IMR-90 (cell line): ENCODE data around the gene CEP152. TPM values are rescaled to one million over a fixed set of nuclear protein-coding genes. Genes with fewer than 3 reads are reported as not detected.

Source experiments
- ATAC-seq: fragments of 200-7000 bp; cut with Tn5 transposase; 2 replicates; pipeline ENCODE4 v1.9.1; 2020; ENCODE audit warnings: low read depth, mild to moderate bottlenecking, moderate library complexity
- BruUV-seq: library from RNA; stranded (reverse); fragments of 400-500 nt; replicated peaks from 2 replicates; lab custom pipeline; 2021; lab: Mats Ljungman, UMichigan
- CTCF ChIA-PET: fragments of 300-600 bp; formaldehyde crosslinking; extraction: SDS; loops from one replicate; lab custom pipeline; 2021; ENCODE audit warnings: antibody characterized with exemption; lab: Yijun Ruan, JAX
- POLR2A ChIA-PET: fragments of 300-600 bp; sonication (Branson Sonifier 250); formaldehyde crosslinking; loops from one replicate; lab custom pipeline; 2022; ENCODE audit warnings: antibody characterized with exemption; ENCODE audit not compliant: unreplicated experiment; lab: Charles Lee
- DNase-seq: peaks from one replicate; pipeline ENCODE4 v3.0.0; 2013
- H2AFZ ChIP-seq: replicated peaks from 2 replicates; pipeline ENCODE3; 2013; ENCODE audit warnings: low read length, mild to moderate bottlenecking; ENCODE audit not compliant: poor library complexity
- H2AK5ac ChIP-seq: 2 replicates; pipeline ENCODE4 v1.6.1; 2013; ENCODE audit warnings: low read depth, low read length, inconsistent platforms
- H2AK9ac ChIP-seq: replicated peaks from 2 replicates; pipeline ENCODE3; 2013; ENCODE audit warnings: mild to moderate bottlenecking, low read depth, low read length, moderate library complexity; ENCODE audit not compliant: poor library complexity
- H2BK120ac ChIP-seq: 2 replicates; pipeline ENCODE4 v1.6.1; 2013; ENCODE audit warnings: low read depth, low read length, inconsistent platforms
- H2BK15ac ChIP-seq: 3 replicates; pipeline ENCODE4 v1.6.1; 2013; ENCODE audit warnings: low read depth, low read length, inconsistent platforms
- H2BK20ac ChIP-seq: 2 replicates; pipeline ENCODE4 v1.6.1; 2013; ENCODE audit warnings: low read depth, mild to moderate bottlenecking, inconsistent platforms, low read length, moderate library complexity
- H2BK5ac ChIP-seq: 2 replicates; pipeline ENCODE4 v1.6.1; 2013; ENCODE audit warnings: mild to moderate bottlenecking, low read depth, low read length, inconsistent platforms; ENCODE audit not compliant: poor library complexity, severe bottlenecking
- H3K14ac ChIP-seq: replicated peaks from 2 replicates; pipeline ENCODE4 v1.6.1; 2013; ENCODE audit warnings: low read depth, low read length, inconsistent platforms
- H3K18ac ChIP-seq: 2 replicates; pipeline ENCODE4 v1.6.1; 2013; ENCODE audit warnings: low read depth, low read length, control low read depth
- H3K23ac ChIP-seq: 2 replicates; pipeline ENCODE4 v1.6.1; 2013; ENCODE audit warnings: low read depth, low read length, inconsistent platforms
- H3K27ac ChIP-seq: 2 replicates; pipeline ENCODE4 v1.5.1; 2013; ENCODE audit warnings: mild to moderate bottlenecking, control low read depth, low read length; ENCODE audit not compliant: insufficient read depth
- H3K27me3 ChIP-seq: 2 replicates; pipeline ENCODE4 v1.6.1; 2013; ENCODE audit warnings: low read length; ENCODE audit not compliant: control insufficient read depth, insufficient read depth
- H3K36me3 ChIP-seq: 2 replicates; pipeline ENCODE4 v1.6.1; 2013; ENCODE audit warnings: low read length, mixed read lengths; ENCODE audit not compliant: control insufficient read depth, insufficient read depth
- H3K4ac ChIP-seq: 2 replicates; pipeline ENCODE4 v1.6.1; 2013; ENCODE audit warnings: low read depth, low read length, inconsistent platforms
- H3K4me1 ChIP-seq: 2 replicates; pipeline ENCODE4 v1.6.1; 2013; ENCODE audit warnings: low read length, mixed read lengths; ENCODE audit not compliant: control insufficient read depth, insufficient read depth
- H3K4me2 ChIP-seq: 2 replicates; pipeline ENCODE4 v1.6.1; 2013; ENCODE audit warnings: low read depth, mild to moderate bottlenecking, control low read depth, low read length, moderate library complexity
- H3K4me3 ChIP-seq: 2 replicates; pipeline ENCODE4 v1.5.1; 2013; ENCODE audit warnings: low read depth, mild to moderate bottlenecking, control low read depth, low read length, moderate library complexity; ENCODE audit not compliant: insufficient read depth
- H3K56ac ChIP-seq: 2 replicates; pipeline ENCODE4 v1.6.1; 2013; ENCODE audit warnings: low read length, inconsistent platforms; ENCODE audit not compliant: insufficient read depth; ENCODE audit errors: extremely low read depth
- H3K79me1 ChIP-seq, 2 experiments: 2 replicates each; pipeline ENCODE4 v1.6.1; 2013; ENCODE audit warnings: low read length in 2 of 2, inconsistent platforms in 1 of 2, low read depth in 1 of 2
- H3K9ac ChIP-seq: 2 replicates; pipeline ENCODE4 v1.6.1; 2013; ENCODE audit warnings: low read depth, low read length, control low read depth
- H3K9me1 ChIP-seq: 2 replicates; pipeline ENCODE4 v1.6.1; 2013; ENCODE audit warnings: low read length, inconsistent platforms; ENCODE audit not compliant: insufficient read depth
- H3K9me3 ChIP-seq: 2 replicates; pipeline ENCODE4 v1.6.1; 2013; ENCODE audit warnings: low read length; ENCODE audit not compliant: control insufficient read depth, insufficient read depth
- H4K20me1 ChIP-seq: 2 replicates; pipeline ENCODE4 v1.6.1; 2013; ENCODE audit warnings: low read length, inconsistent platforms; ENCODE audit not compliant: insufficient read depth
- H4K5ac ChIP-seq: 2 replicates; pipeline ENCODE4 v1.6.1; 2013; ENCODE audit warnings: mild to moderate bottlenecking, low read depth, low read length, control low read depth
- H4K8ac ChIP-seq, 2 experiments: 2 replicates each; pipeline ENCODE4 v1.6.1; 2013; ENCODE audit warnings: low read depth in 2 of 2, low read length in 2 of 2, control low read depth in 1 of 2, inconsistent platforms in 1 of 2
- H4K91ac ChIP-seq: 2 replicates; pipeline ENCODE4 v1.6.1; 2013; ENCODE audit warnings: low read depth, low read length, inconsistent platforms; ENCODE audit not compliant: insufficient read depth
- BHLHE40 ChIP-seq: fragments of 150-350 bp; IDR thresholded peaks from 2 replicates; pipeline ENCODE4 v1.6.1; 2016; ENCODE audit warnings: mild to moderate bottlenecking, low read depth, low read length
- CEBPB ChIP-seq: IDR thresholded peaks from 2 replicates; pipeline ENCODE4 v1.6.1; 2012; ENCODE audit warnings: low read depth, low read length, improper control_type of control experiment
- CTCF ChIP-seq: conservative IDR thresholded peaks from 2 replicates; pipeline ENCODE4 v1.5.1; 2012; ENCODE audit warnings: mild to moderate bottlenecking, low read depth, low read length, improper control_type of control experiment
- FOS ChIP-seq: fragments of 150-350 bp; IDR thresholded peaks from 2 replicates; pipeline ENCODE4 v1.6.1; 2016; ENCODE audit warnings: low read depth, low read length
- MXI1 ChIP-seq: IDR thresholded peaks from 2 replicates; pipeline ENCODE4 v1.6.1; 2012; ENCODE audit warnings: low read depth, mild to moderate bottlenecking, low read length, moderate library complexity, borderline replicate concordance
- NFE2L2 ChIP-seq: fragments of 150-350 bp; IDR thresholded peaks from 2 replicates; pipeline ENCODE4 v1.6.1; 2016; ENCODE audit warnings: low read depth, mild to moderate bottlenecking, low read length
- POLR2A ChIP-seq: IDR thresholded peaks from 2 replicates; pipeline ENCODE4 v1.6.1; 2012; ENCODE audit warnings: mild to moderate bottlenecking, low read depth, low read length
- RAD21 ChIP-seq: IDR thresholded peaks from 2 replicates; pipeline ENCODE4 v1.6.1; 2012; ENCODE audit warnings: low read length, improper control_type of control experiment
- SMC3 ChIP-seq: fragments of 150-350 bp; IDR thresholded peaks from 2 replicates; pipeline ENCODE4 v1.6.1; 2016; ENCODE audit warnings: low read depth, mild to moderate bottlenecking, antibody characterized with exemption, low read length, moderate library complexity
- USF2 ChIP-seq: fragments of 150-350 bp; IDR thresholded peaks from 2 replicates; pipeline ENCODE4 v1.6.1; 2017; ENCODE audit warnings: mild to moderate bottlenecking, antibody characterized with exemption, low read length, low read depth
- WGBS, 2 experiments: methylation state at CpG; one replicate each; pipeline versions ENCODE4 v1.1.5 to v1.1.7; 2013; ENCODE audit warnings: missing lambda C conversion rate in 2 of 2; ENCODE audit not compliant: insufficient read length in 1 of 2; ENCODE audit errors: extremely low coverage in 2 of 2; 5-methylcytosine and 5-hydroxymethylcytosine counted together
- dilution Hi-C: fragments of 300-500 bp; cut with HindIII; formaldehyde crosslinking; loops from one replicate; pipeline ENCODE4 v1.14.3; 2018; ENCODE audit warnings: low sequenced_read_pairs; ENCODE audit not compliant: unreplicated experiment
- in situ Hi-C: fragments of 300-500 bp; cut with MboI; formaldehyde crosslinking; loops from 3 replicates; pipeline ENCODE4 v1.14.3; 2019; ENCODE audit warnings: low sequenced_read_pairs, inconsistent platforms, mixed read lengths
- intact Hi-C: fragments of 100-400 bp; cut with micrococcal nuclease; formaldehyde crosslinking; loops from 2 replicates; pipeline ENCODE4 v1.10.0; 2022
- polyA plus RNA-seq, 3 experiments: library from polyadenylated mRNA; depleted of rRNA; stranded (reverse); fragments of >200 nt; gene quantifications; 2 replicates each; pipeline ENCODE4 v1.2.3, GENCODE V29; 2012; ENCODE audit warnings: low replicate concordance in 1 of 3
- total RNA-seq: library from RNA; depleted of rRNA; stranded (reverse); fragments of >200 nt; gene quantifications from 2 replicates; pipeline ENCODE4 v1.2.3, GENCODE V29; 2012
- TF ChIP-seq, protein P1 (sequence below): fragments of 150-350 bp; IDR thresholded peaks from 2 replicates; pipeline ENCODE4 v1.6.1; 2016; ENCODE audit warnings: low read depth, mild to moderate bottlenecking, low read length, moderate library complexity, borderline replicate concordance

The CEP152 gene
- total and polyA plus RNA-seq, 2 of the 4 experiments (the other 2 are of a cell fraction) = 2.1 to 7.3 TPM

DNA sequence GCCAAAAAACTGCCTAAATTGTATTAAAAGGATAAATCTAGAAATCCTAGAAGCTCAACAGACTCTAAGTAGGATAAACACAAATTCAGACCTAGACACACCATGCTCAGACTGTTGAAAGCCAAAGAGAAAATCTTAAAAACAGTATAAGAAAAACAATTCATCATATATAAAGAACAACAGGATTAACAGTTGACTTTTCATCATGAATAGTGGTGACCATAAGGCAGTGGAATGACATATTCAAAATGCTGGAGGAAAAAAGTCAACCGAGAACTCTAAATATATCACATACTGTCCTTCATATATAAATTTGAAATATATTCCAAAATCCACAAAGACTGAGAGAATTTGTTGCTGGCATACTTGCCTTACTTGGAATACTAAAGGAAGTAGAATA lies 77.3 kb downstream of the CEP152 start:
- Histone ChIP-seq H3K23ac (no peak overlapping the region), H3K4me2 (no peak overlapping the region), H2BK15ac (no peak overlapping the region), H2BK20ac (no peak overlapping the region), H4K8ac (no peak overlapping the region), H4K91ac (no peak overlapping the region), H3K4me1 (no peaks in the 10 kb centered on the region), H3K27me3 (no peaks in the 10 kb centered on the region), H3K4me3 (no peak overlapping the region), H3K79me1 (no peaks in the 10 kb centered on the region; a peak in 1 of 4 replicates), H3K9me1 (no peaks in the 10 kb centered on the region), H3K27ac (no peak overlapping the region), H4K20me1 (no peaks in the 10 kb centered on the region), H3K36me3 (peaks cover 3% of the 10 kb centered on the region; the same call in 1 of the 2 replicates), H3K9me3 (no peaks in the 10 kb centered on the region), H3K4ac (no peak overlapping the region), H2AK5ac (no peak overlapping the region), H3K18ac (no peak overlapping the region), H3K9ac (no peak overlapping the region), H2BK5ac (no peak overlapping the region), H3K14ac (no peak overlapping the region), H4K5ac (no peak overlapping the region), H2AFZ (no peak overlapping the region), H2AK9ac (no peak overlapping the region), H3K56ac (no peak overlapping the region), H2BK120ac (no peak overlapping the region)
- ChIA-PET CTCF (interaction anchor here (0.6 kb wide), 1 partner anchor 20 kb away, joined by 3 read pairs; no protein-coding TSS in a partner anchor), POLR2A (no interaction called here)
- no CpG with 5 or more reads among the region's 1 CpG for WGBS, 2 experiments
- BruUV-seq = no TSS peak
- intact Hi-C loops (no loop called here), in situ Hi-C loops (no loop called here), dilution Hi-C loops (no loop called here)
- ATAC-seq (no peak), DNase-seq (no peak)
- TF ChIP-seq RAD21 = no peak
- no peak for TF ChIP-seq MXI1
- TF ChIP-seq POLR2A = no peak
- TF ChIP-seq USF2 = no peak
- TF ChIP-seq NFE2L2 = no peak
- TF ChIP-seq BHLHE40 = no peak
- TF ChIP-seq SMC3 = no peak
- TF ChIP-seq, protein P1, sequence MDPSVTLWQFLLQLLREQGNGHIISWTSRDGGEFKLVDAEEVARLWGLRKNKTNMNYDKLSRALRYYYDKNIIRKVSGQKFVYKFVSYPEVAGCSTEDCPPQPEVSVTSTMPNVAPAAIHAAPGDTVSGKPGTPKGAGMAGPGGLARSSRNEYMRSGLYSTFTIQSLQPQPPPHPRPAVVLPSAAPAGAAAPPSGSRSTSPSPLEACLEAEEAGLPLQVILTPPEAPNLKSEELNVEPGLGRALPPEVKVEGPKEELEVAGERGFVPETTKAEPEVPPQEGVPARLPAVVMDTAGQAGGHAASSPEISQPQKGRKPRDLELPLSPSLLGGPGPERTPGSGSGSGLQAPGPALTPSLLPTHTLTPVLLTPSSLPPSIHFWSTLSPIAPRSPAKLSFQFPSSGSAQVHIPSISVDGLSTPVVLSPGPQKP = no peak
- TF ChIP-seq CEBPB = no peak
- TF ChIP-seq FOS = no peak
- TF ChIP-seq CTCF = no peak
